ENCODE data around the gene PAQR9.
A peak's percentile ranks its signal among the peaks of the same experiment; 100 is the strongest.
"Not testable (repeated sequence)": the region's sequence is repeated elsewhere in the genome, so short reads cannot be mapped to it uniquely, and the experiment has no call there.

PAQR9 gene, protein sequence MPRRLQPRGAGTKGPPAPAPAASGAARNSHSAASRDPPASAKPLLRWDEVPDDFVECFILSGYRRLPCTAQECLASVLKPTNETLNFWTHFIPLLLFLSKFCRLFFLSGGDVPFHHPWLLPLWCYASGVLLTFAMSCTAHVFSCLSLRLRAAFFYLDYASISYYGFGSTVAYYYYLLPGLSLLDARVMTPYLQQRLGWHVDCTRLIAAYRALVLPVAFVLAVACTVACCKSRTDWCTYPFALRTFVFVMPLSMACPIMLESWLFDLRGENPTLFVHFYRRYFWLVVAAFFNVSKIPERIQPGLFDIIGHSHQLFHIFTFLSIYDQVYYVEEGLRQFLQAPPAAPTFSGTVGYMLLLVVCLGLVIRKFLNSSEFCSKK

GRCh38 chr3:142963516-142964448, at the start of gene PAQR9:
PAQR9 (minus strand) TSS chr3:142963674; CDS start chr3:142963336, 338 bp downstream.
- no peak for DNase-seq (ENCODE audit: low read depth)

DNA sequence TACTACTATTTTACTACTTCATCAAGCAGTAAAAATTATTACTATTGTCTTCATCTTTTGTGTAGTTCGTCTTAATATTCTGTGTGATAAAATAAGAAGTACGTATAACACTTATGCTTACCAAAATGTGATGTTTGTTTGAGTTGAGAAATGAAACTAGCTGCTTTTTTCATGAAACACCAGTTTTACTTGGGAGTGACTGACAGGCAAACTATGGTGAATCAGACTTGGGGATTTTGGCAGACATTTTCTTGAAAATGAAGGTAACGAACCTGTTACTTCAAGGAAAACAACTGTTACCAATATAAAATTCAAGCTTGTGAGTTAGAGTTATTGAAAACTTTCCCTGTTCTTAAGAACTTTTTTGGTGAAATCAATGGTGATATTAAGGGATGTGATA, 48.2 kb upstream of the PAQR9 start:
- no peak for DNase-seq (ENCODE audit: low read depth)

DNA sequence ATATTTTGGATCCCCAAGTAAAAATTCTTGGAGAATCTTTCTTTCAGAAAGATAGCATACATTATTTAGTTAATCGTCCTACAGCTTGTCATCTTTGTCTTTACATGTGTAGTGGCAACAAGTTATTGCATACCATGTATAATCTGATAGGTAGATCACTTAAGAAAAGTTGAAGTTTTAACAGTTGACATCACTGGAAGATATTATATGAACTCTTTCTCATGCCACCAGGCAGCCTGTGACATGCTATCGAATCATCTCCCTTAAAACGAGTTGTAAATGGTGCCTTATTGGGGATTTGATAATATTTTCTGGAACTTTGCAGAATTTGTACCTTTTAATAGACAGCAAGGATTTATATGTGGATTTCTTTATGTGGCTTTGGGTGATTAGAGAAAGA, 46.5 kb upstream of the PAQR9 start:
- DNase-seq (ENCODE audit: low read depth) = no peak

- DNase-seq (ENCODE audit: low read depth) = no peak
These were observed 41.3 kb upstream of the PAQR9 start for GRCh38 chr3:143004823-143005222.

GRCh38 chr3:143002727-143003126, 39.3 kb upstream of the PAQR9 start:
- DNase-seq (ENCODE audit: low read depth) = no peak

GRCh38 chr3:143002083-143002712, 38.7 kb upstream of the PAQR9 start:
- DNase-seq (ENCODE audit: low read depth) = no peak

GRCh38 chr3:143001369-143002082, 38.1 kb upstream of the PAQR9 start, which contains the start of gene U2SURP:
U2SURP (plus strand) TSS chr3:143001570; CDS start chr3:143001629, 59 bp downstream.
- peak; percentile 90 for DNase-seq (ENCODE audit: low read depth)

GRCh38 chr3:143001034-143001368, 37.5 kb upstream of the PAQR9 start:
- peak; percentile 45 for DNase-seq (ENCODE audit: low read depth)

DNA sequence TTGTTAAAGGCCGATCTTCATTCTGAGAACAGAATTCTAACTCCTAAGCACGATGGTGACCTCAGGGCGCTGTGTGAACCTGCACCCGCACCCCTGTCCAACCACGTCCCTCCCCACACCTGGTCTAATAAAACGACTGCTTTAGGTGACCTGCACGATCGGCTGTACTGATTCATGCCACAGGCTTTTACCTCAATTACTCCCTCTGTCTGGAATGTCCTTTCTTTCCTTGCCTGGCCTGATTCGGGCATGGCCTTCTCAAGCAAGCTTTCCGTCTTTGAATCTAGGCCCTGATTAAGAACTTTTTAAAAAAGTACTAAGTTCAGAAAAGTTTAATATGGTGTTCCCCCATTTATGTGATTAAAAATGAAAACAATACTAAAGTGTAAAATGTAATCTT, 37.1 kb upstream of the PAQR9 start:
- no peak for DNase-seq (ENCODE audit: low read depth)

DNA sequence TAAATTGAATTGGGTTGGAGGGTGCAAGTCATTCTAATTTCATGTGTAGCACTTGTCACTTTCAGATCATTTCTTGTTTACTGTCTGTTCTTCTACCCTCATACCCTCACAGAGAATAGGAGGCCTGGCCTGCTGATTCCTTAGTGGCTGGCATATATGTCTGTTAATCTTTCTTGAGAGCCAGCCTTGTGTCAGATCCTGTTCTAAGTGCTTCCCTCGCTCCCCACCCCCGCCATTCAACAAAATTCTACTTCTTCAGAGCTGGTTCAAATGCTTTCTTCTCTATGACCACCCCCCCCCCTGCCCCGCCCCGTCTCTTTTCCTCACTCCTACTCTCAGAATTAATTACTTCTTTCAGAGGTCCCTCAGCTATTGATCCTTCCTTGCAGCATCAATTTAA, 36.4 kb upstream of the PAQR9 start:
- no peak for DNase-seq (ENCODE audit: low read depth)

GRCh38 chr3:142998439-142998838, 35.0 kb upstream of the PAQR9 start:
- no peak for DNase-seq (ENCODE audit: low read depth)

GRCh38 chr3:142997330-142997729, 33.9 kb upstream of the PAQR9 start:
- no peak for DNase-seq (ENCODE audit: low read depth)

DNA sequence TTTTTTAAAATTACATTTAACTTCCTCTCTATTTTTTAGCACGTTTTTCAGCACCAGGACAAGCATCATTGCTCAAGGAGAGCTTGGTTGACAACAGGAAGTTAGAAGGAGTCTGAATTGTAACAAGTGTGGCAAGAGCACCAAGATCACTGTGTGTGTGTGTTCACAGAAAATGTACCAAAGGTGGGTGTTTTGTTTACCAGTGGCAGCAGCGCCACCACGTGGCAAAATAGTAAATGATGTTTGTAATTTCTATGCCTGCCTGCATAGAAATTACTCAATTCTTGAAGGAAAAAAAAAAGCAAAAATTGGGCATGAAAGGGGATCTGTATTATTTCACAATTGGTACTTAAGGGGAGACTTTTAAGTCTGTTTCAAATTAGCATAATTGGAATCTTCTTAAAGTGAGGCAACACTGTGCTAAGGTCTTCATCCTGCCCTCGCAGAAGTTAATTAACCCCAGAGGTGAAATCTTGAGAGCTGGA, 30.5 kb upstream of the PAQR9 start:
- peak; percentile 13 for DNase-seq (ENCODE audit: low read depth)

DNA sequence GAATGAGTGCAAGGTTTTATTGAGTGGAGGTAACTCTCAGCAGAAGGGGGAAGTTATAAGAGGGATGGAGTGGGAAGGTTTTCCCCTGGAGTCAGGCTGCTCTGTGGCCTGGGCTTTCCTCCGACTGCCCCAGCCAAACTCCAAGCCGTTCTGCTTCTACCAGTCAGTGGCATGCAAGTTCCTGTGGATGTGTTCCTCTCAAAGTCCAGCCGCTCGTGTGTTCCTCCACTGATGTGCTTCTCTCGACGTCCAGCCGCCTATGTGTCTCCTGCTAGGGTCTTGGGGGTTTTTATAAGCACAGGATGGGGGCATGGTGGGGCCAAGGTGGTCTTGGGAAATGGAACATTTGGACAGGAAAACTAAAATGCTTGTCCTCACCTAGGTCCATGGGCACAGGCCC, 28.8 kb upstream of the PAQR9 start:
- no peak for DNase-seq (ENCODE audit: low read depth)

- DNase-seq (ENCODE audit: low read depth) = no peak
These were observed 27.2 kb upstream of the PAQR9 start for GRCh38 chr3:142990721-142991120.

GRCh38 chr3:142988826-142989225, 25.4 kb upstream of the PAQR9 start:
- not testable (repeated sequence) for DNase-seq (ENCODE audit: low read depth)

- DNase-seq (ENCODE audit: low read depth) = not testable (repeated sequence)
These were observed 24.7 kb upstream of the PAQR9 start for GRCh38 chr3:142988221-142988620.

DNA sequence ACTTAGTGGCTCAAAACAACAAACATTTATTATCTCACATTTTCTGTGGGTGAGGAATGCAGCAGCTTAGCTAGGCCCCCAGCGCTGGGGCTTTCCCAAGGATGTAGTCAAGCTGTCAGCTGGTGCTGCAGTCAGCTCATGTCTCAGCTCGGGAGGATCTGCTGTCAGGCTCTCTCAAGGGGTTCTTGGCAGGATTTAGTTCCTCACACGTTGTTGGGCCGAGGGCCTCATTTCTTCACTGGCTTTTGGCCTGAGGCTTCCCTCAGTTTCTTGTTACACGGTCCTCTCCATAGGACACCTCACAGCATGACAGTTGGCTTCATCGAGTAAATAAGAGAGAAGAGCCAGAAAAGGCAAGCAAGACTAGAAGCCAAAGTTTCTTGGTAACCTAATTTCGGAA, 24.2 kb upstream of the PAQR9 start:
- no peak for DNase-seq (ENCODE audit: low read depth)

DNA sequence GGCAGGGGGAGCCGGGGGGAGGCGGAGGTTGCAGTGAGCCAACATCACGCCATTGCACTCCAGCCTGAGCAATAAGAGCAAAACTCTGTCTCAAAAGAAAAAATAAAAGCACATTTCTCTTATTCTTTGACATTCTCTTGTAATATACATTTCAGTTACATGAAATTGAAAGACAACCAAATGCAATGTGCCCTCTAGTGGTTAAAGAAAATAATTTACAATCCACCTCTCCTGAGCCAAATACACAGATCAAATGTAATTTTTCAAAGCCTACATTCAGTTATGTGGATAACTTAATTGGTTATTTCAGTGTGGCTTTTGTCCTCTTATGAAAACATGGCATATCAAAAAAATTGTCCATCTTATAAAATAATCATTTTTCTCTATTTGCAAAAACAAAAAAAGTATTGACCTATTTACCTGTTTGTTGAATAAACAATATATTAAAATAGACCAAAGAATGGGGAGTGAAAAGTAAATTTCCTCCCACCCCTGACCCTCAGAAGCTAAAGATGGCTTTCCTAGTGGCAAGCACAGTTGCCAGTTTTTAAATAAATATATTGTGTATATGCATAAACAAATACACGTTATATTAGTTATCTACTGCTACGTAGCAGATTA, 23.7 kb upstream of the PAQR9 start:
- no peak for DNase-seq (ENCODE audit: low read depth)

- no peak for DNase-seq (ENCODE audit: low read depth)
These were observed 20.8 kb upstream of the PAQR9 start for GRCh38 chr3:142984255-142984654.

- no peak for DNase-seq (ENCODE audit: low read depth)
These were observed 19.8 kb upstream of the PAQR9 start for GRCh38 chr3:142983318-142983717.

Measured in T-helper 22 cell (primary cell).